Pericardium fibroblast (primary cell): Measurements from ENCODE around the gene NTSR1. TPM values are rescaled to one million over a fixed set of nuclear protein-coding genes. Genes with fewer than 3 reads are reported as not detected.

Experiments used
- total RNA-seq: library from RNA; depleted of rRNA; stranded (reverse); fragments of >200 nt; gene quantifications from 2 replicates; pipeline ENCODE4 v1.2.3, GENCODE V29; 2015

Gene NTSR1
- not detected in 2 replicates for total RNA-seq

DNA sequence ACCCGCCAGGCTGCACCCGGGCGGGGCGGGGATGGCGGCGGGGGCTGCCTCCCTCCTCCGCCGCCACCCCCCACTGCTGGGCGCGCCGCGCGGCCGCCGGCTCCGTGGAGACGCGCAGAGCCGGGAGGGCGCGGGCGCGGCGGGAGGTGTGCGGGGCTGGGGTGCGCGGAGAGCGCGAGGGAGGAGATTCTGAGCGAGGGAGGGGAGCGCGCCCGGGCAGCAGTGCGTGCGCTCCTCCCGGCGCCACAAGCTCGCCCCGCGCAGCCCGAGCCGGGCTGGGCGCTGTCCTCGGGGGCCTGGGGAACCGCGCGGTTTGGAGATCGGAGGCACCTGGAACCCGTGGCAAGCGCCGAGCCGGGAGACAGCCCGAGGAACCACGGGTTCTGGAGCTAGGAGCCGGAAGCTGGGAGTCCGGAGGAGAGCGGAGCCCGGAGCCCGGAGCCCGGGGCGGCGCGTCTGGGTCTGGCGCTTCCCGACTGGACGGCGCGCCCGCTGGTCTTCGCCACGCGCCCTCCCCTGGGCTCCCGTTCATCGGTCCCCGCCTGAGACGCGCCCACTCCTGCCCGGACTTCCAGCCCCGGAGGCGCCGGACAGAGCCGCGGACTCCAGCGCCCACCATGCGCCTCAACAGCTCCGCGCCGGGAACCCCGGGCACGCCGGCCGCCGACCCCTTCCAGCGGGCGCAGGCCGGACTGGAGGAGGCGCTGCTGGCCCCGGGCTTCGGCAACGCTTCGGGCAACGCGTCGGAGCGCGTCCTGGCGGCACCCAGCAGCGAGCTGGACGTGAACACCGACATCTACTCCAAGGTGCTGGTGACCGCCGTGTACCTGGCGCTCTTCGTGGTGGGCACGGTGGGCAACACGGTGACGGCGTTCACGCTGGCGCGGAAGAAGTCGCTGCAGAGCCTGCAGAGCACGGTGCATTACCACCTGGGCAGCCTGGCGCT lies at the start of gene NTSR1:
Gene NTSR1 (plus strand): TSS at position 246 of the 946 bp plus-strand sequence. CDS start 372 bp downstream, at position 618.

DNA sequence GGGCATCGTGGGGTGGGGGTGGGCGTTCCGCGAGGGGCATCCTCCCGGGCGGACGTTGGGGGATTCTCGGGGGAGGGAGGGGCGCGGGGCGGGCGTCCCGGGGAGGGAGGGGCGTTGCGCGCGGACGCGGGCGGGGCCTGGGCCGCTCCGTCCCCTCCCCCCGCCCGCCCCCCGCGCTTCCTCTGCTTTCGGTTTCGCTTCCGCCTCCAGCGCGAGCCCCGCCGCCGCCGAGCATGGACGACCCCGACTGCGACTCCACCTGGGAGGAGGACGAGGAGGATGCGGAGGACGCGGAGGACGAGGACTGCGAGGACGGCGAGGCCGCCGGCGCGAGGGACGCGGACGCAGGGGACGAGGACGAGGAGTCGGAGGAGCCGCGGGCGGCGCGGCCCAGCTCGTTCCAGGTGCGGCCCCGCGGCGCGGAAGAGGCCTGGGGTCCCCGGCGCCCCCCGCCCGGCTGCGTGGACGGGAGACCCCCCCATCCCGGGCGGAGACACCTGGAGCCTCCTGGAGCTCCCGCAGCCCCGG lies 96.1 kb downstream of the NTSR1 start, which contains the start of gene OGFR:
Gene OGFR (plus strand): TSS at position 209 of the 528 bp plus-strand sequence. CDS start 25 bp downstream, at position 234.

Other genes with a start within 250 kb of the NTSR1 start
- gene GATA5, start 232.8 kb upstream of the NTSR1 start, total RNA-seq = 0.77 and 3.6 TPM in 2 replicates
- gene SLCO4A1, start 66.3 kb upstream of the NTSR1 start, total RNA-seq = 0.12 and 0.26 TPM in 2 replicates
- gene MRGBP, start 87.6 kb downstream of the NTSR1 start, total RNA-seq = 14.8 and 18.7 TPM in 2 replicates
- 47.8 and 53.7 TPM in 2 replicates for gene OGFR, start 96.0 kb downstream of the NTSR1 start, total RNA-seq
- 55.6 and 133 TPM in 2 replicates for gene COL9A3, start 108.2 kb downstream of the NTSR1 start, total RNA-seq
- gene TCFL5, start 153.0 kb downstream of the NTSR1 start, total RNA-seq = 14.2 and 22.7 TPM in 2 replicates
- gene DIDO1, start 217.7 kb downstream of the NTSR1 start, total RNA-seq = 20.3 and 23.5 TPM in 2 replicates
- 21.7 and 22.6 TPM in 2 replicates for gene GID8, start 229.3 kb downstream of the NTSR1 start, total RNA-seq
- gene SLC17A9, start 243.9 kb downstream of the NTSR1 start, total RNA-seq = 2.0 and 5.0 TPM in 2 replicates